GM12892 (cell line): ENCODE data around the gene GOSR2. TPM values are rescaled to one million over a fixed set of nuclear protein-coding genes. Genes with fewer than 3 reads are reported as not detected.

ENCODE experiments used
- DNase-seq: peaks from one replicate; pipeline ENCODE4 v3.0.0; 2011; ENCODE audit not compliant: insufficient read length
- FAIRE-seq: peaks from 2 replicates; lab custom pipeline; 2011; peaks lifted over from hg19 to GRCh38; lab: Jason Lieb, UNC
- POLR2A ChIP-seq: IDR thresholded peaks from 2 replicates; pipeline ENCODE4 v1.6.1; 2011; ENCODE audit warnings: low read depth, low read length, control low read depth
- POLR2AphosphoS5 ChIP-seq: IDR thresholded peaks from 2 replicates; pipeline ENCODE4 v1.6.1; 2011; ENCODE audit warnings: low read depth, low read length, control low read depth
- TAF1 ChIP-seq: IDR thresholded peaks from 2 replicates; pipeline ENCODE4 v1.6.1; 2011; ENCODE audit warnings: low read depth, mild to moderate bottlenecking, control low read depth, low read length, borderline replicate concordance
- polyA plus RNA-seq: library from polyadenylated mRNA; unstranded; fragments of >200 nt; gene quantifications from one replicate; pipeline ENCODE4 v1.2.1, GENCODE V29; 2012; ENCODE audit warnings: missing spikeins, inconsistent platforms; ENCODE audit not compliant: missing spikeins

The GOSR2 gene
- polyA plus RNA-seq: 29.6 TPM

DNA sequence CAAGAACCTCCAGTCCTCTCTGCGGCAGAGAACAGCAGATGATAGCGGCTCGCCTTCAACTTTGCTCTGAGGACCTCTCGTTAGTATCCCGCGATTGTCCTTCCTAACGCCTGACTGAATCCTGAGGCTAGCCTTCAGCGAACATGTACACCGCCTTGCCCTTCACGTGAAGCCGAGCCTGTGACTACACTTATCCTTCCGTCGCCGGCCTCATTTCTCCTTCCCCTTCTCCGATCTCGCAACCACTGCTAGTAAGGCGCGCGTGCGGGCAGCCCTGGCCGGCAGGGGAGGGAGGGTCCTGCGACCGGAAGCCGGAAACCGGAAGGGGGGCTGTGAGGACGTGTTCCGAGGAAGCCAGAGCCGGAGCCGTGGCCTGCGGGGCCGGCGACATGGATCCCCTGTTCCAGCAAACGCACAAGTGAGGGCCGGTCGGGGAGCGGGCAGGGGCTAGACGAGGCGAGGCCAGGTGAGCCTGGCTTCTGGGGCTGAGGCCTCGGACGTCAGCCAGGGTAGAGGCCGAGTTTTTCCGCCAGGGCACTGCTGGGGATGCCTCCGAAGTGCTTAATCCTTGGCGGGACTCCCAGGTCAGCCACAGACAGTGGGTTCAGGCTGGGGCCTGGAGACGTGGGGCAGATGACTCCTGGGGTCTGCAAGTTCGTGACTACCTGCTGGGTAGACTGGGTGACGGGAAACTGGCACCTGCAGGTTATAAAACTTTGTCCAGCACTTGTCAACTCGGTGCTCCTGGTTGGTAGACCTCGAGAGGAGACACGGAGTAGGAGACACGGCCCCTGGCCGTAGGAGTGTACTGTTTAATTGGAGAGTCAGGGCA lies at the start of gene GOSR2:
Gene GOSR2 (plus strand): TSS at position 357 of the 832 bp plus-strand sequence. CDS start 33 bp downstream, at position 390.
- FAIRE-seq: peak; percentile 94
- peak; percentile 89 for DNase-seq
- TF ChIP-seq POLR2AphosphoS5 (peak; percentile 97), TAF1 (peak; percentile 76), POLR2A (peak; percentile 98)

DNA sequence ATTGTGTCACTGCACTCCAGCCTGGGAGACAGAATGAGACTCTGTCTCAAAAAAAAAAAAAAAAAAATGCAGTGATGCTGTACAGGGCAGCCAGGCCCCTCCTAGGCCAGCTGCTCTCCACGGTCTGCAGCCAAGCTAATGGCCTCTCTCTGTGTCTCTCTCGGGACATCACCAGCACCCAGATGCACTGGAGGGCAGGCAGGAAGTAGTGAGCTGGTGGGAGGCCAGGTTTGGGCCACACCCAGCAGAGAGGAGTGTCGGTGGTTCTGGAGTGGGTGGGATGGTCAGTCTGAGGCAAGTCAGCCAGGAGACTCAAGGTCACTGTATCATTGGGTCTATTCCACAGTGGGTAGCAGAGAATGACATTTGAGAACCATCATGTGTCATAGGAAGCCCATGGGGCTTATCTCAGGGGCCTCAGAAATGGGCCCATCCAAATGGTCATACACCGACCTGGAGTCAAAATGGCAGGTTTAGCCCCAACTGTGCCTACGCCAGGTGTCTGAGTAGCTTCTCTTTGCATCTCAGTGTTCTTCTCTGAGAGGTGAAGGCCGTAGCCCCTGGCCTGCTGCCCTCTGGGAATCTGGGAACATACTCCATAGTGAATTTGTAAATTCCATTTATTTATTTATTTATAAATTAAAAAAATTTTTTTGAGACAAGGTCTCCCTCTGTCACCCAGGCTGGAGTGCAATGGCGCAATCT lies 48.9 kb upstream of the GOSR2 start:
- DNase-seq (no peak), FAIRE-seq (no peak)
- TF ChIP-seq POLR2A: no peak
- no peak for TF ChIP-seq POLR2AphosphoS5
- TF ChIP-seq TAF1: no peak

DNA sequence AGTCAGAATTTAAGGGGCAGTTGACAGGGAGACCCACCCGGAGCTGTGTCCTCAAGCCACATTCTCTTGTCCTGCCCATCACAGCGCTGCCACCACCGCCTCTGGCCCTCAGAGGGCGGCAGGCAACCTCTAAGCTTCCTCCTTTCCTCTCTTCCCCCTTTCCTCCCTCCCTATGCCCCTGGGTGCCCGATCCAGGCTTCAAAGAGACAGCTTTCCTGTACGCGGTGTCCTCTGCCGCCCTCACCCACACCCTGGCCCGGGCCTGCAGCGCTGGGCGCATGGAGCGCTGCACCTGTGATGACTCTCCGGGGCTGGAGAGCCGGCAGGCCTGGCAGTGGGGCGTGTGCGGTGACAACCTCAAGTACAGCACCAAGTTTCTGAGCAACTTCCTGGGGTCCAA lies 48.1 kb upstream of the GOSR2 start:
- FAIRE-seq (no peak), DNase-seq (no peak)
- TF ChIP-seq POLR2AphosphoS5 (no peak), TAF1 (no peak), POLR2A (no peak)

DNA sequence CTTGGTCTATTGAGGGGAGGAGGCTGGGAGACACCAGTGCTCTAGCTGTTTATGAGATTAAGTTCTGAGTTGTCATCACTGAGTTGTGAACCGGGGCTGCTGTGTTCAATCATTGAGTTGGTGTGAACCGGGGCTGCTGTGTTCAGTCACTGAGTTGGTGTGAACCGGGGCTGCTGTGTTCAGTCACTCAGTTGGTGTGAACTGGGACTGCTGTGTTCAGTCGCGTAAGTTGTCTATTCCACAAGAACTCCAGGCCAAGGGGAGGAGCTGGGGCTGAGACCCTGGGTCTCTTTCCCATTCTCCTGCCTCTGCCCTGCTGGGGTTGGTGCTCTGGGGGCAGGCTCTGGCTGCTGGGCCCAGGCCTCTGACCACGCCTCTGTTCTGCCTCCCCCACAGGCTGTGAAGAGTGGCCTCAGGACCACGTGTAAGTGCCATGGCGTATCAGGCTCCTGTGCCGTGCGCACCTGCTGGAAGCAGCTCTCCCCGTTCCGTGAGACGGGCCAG lies 47.1 kb upstream of the GOSR2 start:
- no peak for DNase-seq
- no peak for FAIRE-seq
- TF ChIP-seq POLR2AphosphoS5: no peak

DNA sequence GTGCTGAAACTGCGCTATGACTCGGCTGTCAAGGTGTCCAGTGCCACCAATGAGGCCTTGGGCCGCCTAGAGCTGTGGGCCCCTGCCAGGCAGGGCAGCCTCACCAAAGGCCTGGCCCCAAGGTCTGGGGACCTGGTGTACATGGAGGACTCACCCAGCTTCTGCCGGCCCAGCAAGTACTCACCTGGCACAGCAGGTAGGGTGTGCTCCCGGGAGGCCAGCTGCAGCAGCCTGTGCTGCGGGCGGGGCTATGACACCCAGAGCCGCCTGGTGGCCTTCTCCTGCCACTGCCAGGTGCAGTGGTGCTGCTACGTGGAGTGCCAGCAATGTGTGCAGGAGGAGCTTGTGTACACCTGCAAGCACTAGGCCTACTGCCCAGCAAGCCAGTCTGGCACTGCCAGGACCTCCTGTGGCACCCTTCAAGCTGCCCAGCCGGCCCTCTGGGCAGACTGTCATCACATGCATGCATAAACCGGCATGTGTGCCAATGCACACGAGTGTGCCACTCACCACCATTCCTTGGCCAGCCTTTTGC lies 46.5 kb upstream of the GOSR2 start:
- DNase-seq: no peak
- no peak for FAIRE-seq
- TF ChIP-seq POLR2A (no peak), POLR2AphosphoS5 (no peak), TAF1 (no peak)

DNA sequence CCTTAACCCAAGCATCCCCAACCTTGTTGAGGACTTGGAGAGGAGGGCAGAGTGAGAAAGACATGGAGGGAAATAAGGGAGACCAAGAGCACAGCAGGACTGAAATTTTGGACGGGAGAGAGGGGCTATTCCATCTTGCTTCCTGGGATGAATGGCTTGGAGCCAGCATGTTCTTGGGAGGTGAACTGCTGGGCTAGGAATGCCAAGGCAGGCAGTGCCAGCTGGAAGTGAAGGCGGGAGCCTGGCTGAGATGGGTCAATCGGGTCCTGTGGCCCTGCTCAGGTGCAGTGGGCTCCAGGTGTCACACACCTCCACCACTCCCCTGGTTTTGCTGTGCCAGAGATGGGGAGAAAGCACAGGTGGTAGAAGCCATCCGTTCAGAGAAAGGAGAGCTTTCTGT lies 46.0 kb upstream of the GOSR2 start:
- FAIRE-seq: no peak
- no peak for DNase-seq
- no peak for TF ChIP-seq POLR2AphosphoS5
- TF ChIP-seq POLR2A: no peak

DNA sequence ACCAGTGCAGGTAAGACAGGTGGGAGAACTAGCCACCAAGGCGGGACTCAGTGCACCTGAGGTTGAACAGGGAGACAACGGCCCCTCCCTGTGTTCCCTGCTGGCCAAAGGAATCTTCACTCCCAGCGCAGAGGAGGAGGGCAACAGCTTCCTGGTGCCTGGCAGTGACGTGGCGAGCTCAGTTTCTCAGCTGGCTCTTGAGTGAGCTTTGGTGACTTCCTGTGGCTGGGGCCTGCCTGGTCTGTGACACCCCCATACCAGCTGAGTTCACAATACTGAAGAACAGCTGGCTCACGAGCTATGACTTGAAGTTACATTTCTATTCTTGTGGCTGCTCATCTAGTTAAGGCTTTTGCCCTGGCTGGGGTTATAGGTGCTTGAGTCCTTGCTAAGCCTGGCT lies 45.5 kb upstream of the GOSR2 start:
- TF ChIP-seq TAF1 (no peak), POLR2AphosphoS5 (no peak), POLR2A (no peak)
- no peak for DNase-seq
- FAIRE-seq: no peak

DNA sequence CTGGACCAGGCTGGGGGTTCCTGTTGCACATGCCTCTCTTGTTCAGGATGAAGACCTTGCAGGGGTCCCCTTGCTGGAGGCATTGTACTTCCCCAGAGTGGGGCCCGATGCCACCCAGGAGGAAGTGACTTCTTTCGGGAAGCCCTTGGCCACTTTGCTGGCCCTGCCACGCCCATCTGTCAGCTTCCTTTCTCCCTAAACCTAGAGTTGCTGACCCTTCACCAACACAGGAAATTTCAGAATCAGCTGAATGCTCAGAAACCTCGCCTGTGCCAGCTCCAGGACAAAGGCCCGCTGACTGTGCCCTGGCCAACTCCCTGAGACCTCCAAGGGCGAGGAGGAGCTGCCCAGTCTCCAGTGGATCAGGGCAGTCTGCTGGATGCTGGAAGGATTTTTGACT lies 44.9 kb upstream of the GOSR2 start:
- FAIRE-seq (no peak), DNase-seq (no peak)
- TF ChIP-seq POLR2A (no peak), TAF1 (no peak), POLR2AphosphoS5 (no peak)

DNA sequence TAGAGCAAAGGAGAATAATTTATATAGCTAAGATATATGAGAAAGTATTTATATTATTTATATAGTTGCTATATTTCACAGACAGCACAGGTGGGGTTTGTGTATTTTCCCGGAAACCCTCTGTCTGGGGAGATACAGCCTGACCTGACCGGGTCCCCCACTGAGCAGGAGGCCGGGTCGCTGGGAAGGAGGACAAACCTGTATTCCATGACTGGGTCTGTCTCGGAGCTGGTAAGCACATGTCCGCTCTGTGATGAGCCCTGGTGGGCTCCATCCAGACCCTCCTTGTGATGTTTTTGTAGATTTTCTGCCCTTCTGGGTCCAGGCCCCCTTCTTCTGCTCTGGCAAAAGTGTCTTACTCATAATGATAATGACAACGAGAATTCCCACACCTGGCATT lies 43.9 kb upstream of the GOSR2 start:
- FAIRE-seq: no peak
- DNase-seq: no peak
- no peak for TF ChIP-seq POLR2AphosphoS5
- no peak for TF ChIP-seq TAF1
- TF ChIP-seq POLR2A: no peak

DNA sequence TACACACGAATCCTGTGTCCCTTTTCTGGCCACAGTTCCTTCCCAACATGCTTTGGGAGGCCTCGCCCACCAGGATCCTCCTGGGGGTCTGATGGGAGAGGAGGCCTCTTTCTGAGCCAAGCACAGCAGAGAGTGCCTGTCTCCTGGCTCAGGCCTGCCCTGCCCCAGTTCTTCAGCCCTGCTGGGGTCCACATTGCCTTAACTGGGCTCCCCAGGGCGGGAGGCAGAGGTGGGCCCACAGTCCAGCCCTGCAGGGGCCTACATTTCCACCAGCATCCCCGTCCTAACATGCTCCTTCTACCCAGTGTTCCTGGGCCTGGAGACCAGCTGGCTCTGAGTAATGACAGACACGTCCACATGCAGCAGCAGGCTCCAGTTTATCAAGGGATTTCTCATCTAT lies 41.9 kb upstream of the GOSR2 start:
- TF ChIP-seq POLR2AphosphoS5: no peak
- TF ChIP-seq POLR2A: no peak
- no peak for TF ChIP-seq TAF1
- FAIRE-seq: no peak
- DNase-seq: no peak

DNA sequence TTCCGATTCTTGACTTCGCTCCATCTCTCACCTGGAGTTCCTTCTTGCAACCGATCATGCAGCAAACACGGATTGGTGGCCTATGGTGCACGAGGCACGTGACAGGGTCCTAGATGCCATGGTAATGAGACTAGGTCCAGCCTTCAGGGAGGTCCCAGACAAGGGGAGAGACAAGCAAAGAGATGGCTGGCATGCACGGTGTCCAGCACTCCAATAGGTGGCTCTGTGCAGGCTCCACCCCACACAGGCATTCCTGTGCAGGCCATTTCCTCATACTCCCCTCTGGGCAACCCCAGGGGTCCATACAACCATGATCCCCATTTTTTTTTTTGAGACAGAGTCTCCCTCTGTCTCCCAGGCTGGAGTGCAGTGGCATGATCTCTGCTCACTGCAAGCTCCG lies 40.3 kb upstream of the GOSR2 start:
- no peak for DNase-seq
- TF ChIP-seq POLR2AphosphoS5: no peak
- TF ChIP-seq TAF1: no peak
- TF ChIP-seq POLR2A: no peak

DNA sequence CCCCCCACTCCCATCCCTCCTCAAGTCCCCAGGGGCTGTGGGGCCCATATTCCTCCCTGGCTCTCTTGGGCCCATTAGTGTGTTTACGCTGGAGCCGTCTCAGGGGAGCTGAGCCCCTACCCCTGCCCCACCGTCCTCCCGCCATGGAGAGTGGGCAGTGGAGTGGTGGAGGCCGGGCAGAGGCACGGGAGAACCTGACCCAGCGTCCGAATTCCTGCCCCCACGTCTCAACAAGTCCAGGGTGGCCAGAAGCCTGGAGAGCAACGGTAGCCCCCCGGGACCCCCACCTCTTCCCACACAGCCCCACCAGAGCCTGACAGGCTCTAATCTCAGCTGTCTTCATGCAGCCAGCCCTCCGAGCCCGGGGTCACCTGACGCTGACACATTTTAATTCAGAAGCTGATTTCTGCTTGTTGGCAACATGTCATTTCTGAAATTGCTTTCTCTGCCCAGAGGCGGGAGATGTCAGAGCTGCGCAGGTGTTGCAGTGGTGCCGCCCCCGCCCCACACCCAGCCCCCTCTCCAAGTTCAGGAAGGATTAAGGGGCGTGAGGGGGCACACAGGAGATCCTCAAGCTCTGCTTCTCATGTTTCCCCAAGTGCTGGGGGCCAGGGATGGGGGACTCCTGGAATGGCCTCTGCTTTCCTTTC lies 39.0 kb upstream of the GOSR2 start:
- no peak for FAIRE-seq
- DNase-seq: no peak
- no peak for TF ChIP-seq TAF1
- TF ChIP-seq POLR2A: no peak
- TF ChIP-seq POLR2AphosphoS5: no peak

More for the DNA sequence above, 40.3 kb upstream of the GOSR2 start:
- FAIRE-seq: no peak
